Eye (tissue), 1 donor: Measurements from ENCODE around the gene SLC44A3.

Experiments
- DNase-seq: peaks from one replicate; pipeline ENCODE4 v3.0.0-alpha.2; 2015

SLC44A3 gene

GRCh38 chr1:94819945-94820746 is at the start of gene SLC44A3:
TSS of gene SLC44A3 (plus strand) at chr1:94820357. CDS start at chr1:94820452, 95 bp downstream.
- peak; percentile 78 for DNase-seq

- DNase-seq = no peak
These were observed 47.9 kb upstream of the SLC44A3 start for GRCh38 chr1:94772230-94772641.

- no peak for DNase-seq
These were observed 47.3 kb upstream of the SLC44A3 start for GRCh38 chr1:94772845-94773244.

- DNase-seq = no peak
These were observed 46.8 kb upstream of the SLC44A3 start for GRCh38 chr1:94773296-94773809.

- no peak for DNase-seq
These were observed 46.2 kb upstream of the SLC44A3 start for GRCh38 chr1:94773931-94774422.

- DNase-seq = no peak
These were observed 43.7 kb upstream of the SLC44A3 start for GRCh38 chr1:94776474-94776873.

- DNase-seq = no peak
These were observed 42.9 kb upstream of the SLC44A3 start for GRCh38 chr1:94777281-94777680.

- no peak for DNase-seq
These were observed 41.3 kb upstream of the SLC44A3 start for GRCh38 chr1:94778808-94779207.

- DNase-seq = peak; percentile 54
These were observed 36.6 kb upstream of the SLC44A3 start for GRCh38 chr1:94783342-94784189.

GRCh38 chr1:94784190-94784515 is 36.0 kb upstream of the SLC44A3 start:
- no peak for DNase-seq

- DNase-seq = no peak
These were observed 32.5 kb upstream of the SLC44A3 start for GRCh38 chr1:94787691-94788090.

GRCh38 chr1:94790246-94790645 is 29.9 kb upstream of the SLC44A3 start:
- no peak for DNase-seq

- no peak for DNase-seq
These were observed 29.5 kb upstream of the SLC44A3 start for GRCh38 chr1:94790670-94791069.

GRCh38 chr1:94792473-94793295 is 27.5 kb upstream of the SLC44A3 start:
- DNase-seq = peak; percentile 24

- peak; percentile 19 for DNase-seq
These were observed 26.9 kb upstream of the SLC44A3 start for GRCh38 chr1:94793296-94793656.

GRCh38 chr1:94795434-94795833 is 24.7 kb upstream of the SLC44A3 start:
- DNase-seq = no peak

GRCh38 chr1:94796266-94796665 is 23.9 kb upstream of the SLC44A3 start:
- DNase-seq = no peak

GRCh38 chr1:94797291-94797690 is 22.9 kb upstream of the SLC44A3 start:
- no peak for DNase-seq

GRCh38 chr1:94798054-94798453 is 22.1 kb upstream of the SLC44A3 start:
- DNase-seq = peak; percentile 26

GRCh38 chr1:94798462-94798861 is 21.7 kb upstream of the SLC44A3 start:
- DNase-seq = no peak

GRCh38 chr1:94799206-94799605 is 21.0 kb upstream of the SLC44A3 start:
- DNase-seq = no peak

GRCh38 chr1:94801919-94802546 is 18.1 kb upstream of the SLC44A3 start:
- DNase-seq = peak; percentile 69
